Fibroblast of skin of abdomen (primary cell): Measurements from ENCODE around the gene SAMD4A.

Experiments
- DNase-seq: peaks from one replicate; pipeline ENCODE4 v3.0.0-alpha.2; 2013

Gene SAMD4A

DNA sequence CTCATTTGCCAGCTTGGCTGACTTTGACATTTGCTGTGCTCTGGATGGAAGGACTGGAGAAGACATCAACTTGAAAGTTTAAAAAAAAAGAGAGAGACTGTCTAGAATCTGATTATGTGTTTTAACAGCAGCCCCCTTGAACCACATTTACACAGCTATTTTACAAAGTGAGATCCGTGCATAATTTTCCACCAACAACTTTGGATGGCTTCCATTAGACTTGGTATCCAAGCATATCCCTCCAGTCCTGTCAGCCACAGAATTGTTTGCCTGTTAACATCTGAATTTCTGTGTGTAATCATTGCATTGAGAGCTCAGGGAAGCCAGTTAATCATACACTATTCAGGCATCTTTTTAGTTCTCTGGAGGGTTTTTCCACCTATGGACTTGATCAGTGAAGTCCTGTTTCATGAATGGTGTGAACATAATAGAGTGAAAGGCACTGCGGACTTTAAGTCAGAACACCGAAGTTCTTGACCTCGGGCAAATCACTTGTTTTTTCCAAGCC, 93.7 kb downstream of the SAMD4A start:
- peak; percentile 18 for DNase-seq

DNA sequence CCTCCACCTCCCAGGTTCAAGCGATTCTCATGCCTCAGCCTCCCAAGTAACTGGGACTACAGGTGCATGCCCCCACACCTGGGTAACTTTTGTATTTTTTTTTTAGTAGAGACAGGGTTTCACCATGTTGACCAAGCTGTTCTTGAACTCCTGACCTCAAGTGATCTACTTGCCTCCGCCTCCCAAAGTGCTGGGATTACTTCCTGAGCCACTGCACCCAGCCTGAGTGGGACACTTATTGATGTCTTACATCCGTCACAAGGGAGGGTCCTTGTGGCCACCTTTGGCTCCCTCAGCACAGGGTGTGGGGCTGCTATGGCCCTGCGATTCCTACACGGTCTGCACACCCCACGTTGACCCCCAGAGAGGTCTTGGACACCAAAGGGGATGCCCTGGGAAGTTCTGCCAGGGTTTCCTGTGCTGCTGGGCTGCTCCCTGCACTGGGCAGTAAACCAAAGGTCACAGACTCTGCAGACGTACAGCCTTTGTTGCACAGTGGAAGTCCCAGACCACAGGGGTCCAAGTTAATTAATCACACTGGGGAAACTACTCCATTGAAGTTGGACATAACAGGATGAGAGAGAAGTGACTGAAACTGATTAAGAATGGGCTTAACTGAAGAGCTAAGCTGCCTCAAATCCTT, 95.7 kb downstream of the SAMD4A start:
- DNase-seq = no peak

DNA sequence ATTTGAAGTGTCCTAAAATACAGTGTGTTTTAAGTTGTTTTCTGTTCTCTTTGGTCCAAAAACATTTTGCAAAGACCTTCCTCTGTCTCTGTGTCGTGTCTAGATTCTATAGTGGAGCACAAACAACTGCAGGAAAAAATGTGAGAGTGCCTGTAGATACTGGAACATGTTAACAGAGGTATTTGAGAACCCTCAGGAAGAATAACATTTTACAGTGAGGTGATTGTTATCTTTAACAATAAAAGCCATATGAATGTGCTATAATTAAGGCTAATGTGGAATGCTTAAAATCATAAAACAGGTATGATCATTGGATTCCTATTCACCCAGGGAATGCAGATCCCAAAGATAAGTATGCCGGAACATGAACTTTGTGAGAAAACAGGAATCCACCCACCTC, 98.0 kb downstream of the SAMD4A start:
- DNase-seq = peak; percentile 12

DNA sequence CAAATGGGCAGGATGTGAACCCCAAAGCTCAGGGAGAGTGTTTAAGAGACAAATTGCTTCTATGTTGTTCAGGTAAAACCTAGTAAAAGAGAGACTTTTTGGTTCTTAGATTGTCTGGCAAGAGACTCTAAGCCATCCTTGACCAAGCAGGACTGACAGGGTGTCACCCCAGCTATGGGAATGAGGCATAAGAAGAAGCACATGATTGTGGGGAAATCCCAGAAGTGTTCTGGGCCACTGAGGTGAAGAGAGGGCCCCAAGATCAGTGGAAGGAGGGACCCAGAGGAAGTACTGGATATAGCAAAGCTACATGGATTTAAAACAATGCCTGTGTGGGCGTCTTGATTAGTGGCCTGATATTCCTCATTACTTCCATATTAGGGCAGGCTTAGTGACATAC, 99.0 kb downstream of the SAMD4A start:
- no peak for DNase-seq

DNA sequence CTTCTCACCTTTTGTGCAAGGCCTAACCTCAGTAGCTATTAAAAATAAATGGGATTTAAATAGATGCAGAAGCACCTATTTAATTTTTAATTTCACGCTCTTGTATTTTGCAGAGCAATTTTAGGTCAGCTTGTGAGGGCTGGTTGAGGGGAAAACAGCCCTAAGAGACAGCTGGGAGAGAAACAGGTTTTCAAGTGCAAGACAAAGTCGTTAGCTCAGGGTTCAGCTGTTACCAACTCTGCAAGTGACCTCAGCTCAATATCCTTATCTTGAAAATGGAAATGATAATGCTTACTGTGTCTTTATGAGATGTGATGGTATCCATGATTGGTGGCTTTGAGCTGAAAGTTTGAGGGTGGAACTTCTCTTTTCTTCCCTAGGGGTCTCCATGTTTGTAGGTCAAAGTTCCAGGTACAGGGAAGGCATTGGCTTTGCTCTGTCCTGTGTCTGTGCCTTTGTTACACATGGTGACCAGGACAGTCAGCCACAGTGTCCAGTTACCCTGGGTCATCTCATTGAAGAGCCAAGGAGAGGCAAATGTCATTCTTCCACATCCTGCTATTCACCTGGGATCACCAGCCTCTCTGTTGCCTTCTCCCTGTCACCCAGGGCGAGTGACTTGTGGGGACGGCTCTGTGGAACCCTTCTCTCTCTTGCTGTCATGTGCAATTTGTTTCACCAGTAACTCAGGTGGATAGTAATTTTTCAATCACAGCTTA, 100.3 kb downstream of the SAMD4A start:
- DNase-seq = no peak

DNA sequence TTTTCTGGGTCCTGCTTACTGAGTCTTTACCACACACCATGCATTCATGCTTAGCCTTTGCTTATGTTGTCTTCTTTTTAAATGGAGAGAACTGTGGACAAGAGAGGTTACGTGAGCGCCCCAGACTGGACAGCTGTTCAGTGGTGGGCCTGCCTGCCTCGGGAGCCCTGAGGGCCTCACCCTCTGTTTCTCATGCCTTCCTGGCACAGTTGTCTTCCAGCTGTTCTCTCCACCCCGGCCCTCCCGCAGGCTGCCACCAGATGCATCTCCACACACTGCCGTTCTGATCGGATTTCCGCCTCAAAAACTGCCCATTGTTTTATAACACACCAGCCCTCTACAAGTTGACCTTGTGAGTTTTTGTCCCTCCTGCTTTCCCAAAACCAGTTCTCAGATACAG, 100.8 kb downstream of the SAMD4A start:
- no peak for DNase-seq

DNA sequence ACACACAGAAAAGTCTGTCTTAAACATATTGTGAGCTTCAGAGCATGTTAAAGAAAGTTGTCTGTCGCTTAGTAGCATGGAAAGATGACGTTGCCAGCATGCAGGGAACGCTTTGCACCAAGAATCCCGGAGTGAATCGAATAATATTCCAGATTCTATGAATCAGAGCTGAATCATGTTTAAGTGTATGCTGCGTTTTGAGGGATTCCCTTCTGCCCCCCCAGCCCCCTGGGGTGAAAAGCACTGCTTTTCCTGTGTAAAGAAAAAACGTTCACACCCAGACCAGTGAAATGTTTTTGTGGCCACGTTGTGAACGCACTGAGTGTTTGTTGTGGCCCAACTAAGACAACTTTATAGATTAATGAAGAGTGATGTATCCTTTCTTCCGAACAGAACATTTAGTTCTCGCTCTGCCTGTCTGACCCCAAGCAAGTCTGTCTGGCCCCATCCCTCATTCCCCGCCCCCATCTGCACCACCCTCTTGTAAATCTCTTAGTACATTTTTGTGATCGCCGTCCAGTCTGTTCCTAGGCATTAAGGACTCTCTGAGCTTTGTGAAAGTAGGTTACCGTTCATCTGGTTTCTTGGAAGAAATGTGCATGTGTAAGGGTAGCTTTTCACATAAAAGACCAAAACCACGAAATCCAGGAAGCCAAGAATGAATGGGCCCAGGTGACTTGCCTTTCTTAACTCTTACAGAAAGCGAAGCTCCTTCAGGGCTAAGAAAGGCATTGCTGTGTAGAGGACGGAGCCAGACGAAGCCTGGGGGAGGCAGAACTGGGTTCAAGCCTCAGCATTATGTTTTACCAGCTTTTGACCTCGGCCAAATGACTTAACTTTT, 103.0 kb downstream of the SAMD4A start:
- DNase-seq = peak; percentile 84

DNA sequence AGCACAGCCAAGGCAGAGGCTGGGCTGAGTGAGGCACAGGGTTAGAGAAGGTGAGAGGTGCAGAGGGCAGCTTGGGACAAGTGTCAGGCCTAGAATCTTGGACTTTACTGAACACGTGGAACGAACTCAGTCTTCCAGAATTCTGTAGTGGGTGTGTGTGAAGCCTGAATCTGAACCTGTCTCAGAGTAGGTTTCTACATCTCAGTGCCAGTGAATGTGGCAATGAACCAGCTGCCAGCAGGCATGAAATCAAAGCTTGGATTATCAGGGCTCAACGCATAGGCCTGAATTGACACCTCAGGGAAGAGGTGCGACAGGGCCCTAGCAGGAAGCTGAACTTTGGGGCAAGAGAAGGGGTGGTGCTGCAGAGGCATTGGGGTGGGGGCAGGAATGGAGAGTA, 104.6 kb downstream of the SAMD4A start:
- DNase-seq = no peak

DNA sequence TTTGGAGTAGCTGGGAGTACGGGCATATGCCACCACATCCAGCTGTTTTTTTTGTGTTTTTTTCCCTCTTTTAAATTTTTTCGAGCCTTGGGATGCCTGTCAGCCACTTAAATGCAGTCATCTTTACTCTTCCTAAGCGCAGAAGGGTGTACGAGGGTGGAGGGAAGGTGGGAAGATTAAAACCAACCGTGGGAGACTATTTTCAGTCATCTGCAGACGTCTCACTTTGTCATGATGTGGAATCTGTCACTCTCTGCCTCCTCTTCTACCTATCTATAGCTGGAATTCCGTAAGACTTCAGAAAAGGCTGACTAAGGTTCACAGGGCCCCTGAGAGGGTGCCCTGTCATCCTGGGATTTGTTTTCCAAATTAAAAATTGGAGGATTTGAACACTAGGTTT, 105.3 kb downstream of the SAMD4A start:
- DNase-seq = no peak

DNA sequence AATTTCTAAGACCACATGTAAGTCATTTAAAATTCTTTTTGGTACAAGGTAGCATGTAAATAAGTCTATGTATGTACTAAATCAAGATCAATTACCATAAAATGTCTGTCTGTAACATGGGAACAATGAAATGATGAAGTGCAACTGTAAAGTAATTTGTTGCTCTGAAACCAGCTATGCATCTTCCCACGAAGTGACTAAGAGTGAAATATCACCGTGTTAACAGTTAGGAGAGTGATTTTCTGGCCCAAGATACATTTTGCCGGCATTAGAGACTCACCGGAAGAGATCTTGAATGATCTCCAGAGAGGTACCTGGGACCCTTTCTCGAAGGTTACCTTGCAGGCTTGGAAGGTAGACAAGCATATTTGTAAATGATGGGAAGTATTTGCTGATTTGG, 105.8 kb downstream of the SAMD4A start:
- DNase-seq = peak; percentile 16

DNA sequence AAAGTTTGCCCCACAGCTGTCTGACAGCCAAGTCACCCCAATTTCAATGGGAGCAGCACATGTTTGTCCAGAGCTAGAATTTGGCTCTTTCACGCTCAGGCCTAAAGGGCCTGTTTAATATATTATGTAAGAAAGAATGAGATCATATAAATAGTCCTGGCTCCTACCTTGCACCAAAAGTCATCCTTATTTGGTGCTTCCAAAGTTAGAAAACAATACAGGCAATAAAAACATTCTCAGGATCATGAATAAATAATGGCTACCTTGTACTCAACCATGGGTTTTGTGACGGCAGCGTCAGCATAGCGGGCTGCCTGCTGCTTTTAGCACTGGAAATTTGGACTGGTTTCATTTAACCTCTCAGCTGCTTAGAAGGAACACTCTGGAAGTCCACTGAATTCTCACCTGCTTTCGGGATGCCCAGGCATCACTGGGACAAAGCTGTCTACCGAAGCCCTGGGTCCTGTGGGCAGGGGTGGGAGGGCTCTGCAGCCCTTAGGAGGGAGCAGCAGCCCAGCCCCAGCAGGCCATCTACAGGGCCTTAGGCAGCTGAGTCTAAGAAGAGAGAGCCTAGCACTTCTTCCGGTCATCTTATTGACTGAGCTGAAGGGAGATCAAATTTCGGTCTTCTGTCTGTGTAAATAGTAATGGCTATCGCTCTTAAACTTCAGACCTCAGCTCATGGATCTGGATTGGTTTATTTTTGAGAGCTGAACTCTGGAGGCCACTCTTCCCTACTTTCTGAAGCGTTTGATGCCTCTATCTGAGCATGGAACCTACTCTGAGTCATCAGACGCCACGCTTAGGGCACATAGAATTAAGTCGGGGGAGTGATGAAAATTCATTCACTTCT, 106.5 kb downstream of the SAMD4A start:
- no peak for DNase-seq

DNA sequence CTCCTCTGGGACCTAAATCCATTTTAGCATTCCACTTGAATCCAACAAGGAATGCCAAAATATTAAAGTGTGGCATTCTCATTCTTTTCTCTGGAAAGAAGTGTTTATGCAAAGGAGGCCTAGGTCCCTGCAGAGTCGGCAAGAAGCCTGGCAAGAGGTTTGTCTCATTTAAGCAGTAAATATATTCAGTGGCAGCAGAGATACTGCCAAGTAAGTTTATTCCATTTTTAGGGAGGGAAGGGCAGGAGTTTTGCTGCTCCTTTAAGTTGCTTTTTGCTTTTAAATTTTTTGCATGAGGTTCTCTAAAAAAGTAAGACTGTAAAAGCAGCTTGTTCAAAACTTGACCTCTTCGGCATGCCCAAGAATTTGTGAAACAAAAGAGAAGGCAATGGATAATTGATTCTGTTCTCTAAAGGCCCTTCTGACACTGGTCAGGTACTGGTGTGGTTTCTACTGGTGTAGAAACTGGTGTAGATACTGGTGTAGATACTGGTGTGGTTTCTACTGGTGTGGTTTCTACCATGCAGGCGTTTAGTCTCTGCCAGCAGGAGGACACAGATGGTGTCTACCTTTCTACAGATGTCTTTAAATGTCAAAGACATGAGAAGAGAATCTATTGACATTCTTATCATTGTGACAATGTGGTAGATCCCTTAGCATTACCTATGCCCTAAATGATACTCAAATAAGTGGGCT, 107.3 kb downstream of the SAMD4A start:
- no peak for DNase-seq

DNA sequence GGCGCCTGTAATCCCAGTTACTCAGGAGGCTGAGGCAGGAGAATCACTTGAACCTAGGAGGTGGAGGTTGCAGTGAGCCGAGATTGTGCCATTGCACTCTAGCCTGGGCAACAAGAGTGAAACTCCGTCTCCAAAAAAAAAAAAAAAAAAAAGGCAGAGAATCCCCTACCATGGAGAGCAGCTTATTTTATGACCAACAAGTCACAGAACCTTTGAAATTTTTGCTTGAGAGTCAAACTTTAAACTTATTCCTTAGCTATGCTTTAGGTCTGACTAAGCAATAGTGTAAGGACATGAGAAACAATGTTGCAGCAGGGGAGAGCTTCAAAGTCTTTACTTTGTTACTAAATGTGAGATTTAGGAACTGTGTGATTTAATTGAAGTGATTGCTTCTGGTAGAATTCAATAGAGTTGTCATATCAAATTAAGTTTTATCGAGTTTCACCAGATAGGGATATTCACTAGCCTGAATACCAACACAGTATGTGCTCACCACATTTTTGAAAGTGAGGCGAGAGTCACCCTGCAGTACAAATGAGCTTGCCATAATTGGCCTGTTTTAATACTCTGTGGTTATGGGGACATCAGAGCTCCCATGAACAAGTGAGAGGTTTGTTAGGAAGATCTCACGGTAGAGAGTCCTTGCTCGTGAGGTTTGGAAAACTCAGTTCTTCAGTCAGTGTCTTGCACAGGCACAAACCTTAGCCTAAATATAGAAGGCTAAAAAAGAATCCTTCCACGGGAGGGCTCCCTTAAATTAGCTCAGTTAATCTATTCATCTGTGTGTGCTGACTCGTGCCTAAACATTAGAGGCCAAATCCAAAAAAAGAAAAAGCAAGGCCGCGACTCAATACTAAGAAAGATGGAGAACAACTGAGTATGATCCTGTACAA, 108.6 kb downstream of the SAMD4A start:
- DNase-seq = peak; percentile 24

DNA sequence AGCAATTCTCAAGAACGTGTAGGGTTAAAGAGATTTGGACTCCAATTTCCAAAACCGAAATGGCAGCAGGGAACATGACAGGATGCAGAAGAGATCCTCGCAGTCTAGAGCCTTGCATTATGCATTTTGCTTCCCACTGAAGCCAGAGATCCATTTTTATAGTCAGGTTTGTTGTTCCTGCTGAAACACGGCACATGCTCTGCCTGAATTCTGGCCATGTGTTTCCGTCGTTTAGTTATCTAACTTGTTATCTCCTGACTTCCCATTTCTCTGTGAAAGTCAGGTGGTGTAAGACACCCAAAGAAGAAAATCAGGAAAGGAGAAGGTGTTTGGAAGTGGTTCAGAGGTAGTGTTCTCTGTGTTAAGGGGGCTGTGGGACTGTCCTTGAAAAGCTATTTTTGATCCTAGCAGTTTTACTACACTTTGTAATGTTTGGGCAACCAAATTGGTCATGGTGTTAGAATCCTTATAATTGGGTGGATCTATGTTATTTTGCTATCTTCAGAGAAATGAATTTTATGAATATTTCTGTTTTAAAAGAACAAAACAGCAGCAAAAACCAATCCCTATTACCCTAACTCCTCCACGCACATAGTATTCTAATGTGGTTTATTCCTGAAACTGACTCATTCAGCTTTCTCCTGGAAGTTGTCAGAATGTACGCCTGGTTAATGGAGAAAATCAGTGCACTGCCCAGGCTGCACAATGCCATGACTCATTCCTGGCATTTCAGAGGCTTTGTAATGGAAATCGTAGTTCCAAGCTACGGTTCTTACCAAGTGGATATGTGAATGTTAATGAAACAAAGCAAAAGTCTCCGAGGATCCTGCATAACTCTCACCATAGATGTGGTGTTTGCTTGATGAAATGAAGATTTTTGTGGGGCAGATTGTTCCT, 110.1 kb downstream of the SAMD4A start:
- peak; percentile 97 for DNase-seq

DNA sequence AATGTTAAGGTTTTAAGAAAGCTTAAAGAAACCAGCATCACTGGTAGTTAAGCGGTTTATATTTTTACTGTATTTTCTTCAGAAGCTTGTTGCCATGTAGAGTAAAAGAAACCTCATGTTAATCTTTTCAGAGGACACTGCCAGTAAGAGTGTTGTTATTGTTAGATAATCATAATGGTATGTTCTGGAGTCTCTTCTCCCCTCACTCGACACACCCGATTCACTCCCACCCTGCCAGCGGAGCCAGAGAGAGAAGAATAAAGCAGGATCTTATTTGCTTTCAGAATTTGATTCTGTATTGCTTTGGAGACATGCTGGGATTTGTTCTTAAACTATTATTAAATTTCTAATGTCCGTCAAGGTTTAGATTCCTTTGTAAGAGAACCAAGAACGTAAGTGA, 113.7 kb downstream of the SAMD4A start:
- no peak for DNase-seq

DNA sequence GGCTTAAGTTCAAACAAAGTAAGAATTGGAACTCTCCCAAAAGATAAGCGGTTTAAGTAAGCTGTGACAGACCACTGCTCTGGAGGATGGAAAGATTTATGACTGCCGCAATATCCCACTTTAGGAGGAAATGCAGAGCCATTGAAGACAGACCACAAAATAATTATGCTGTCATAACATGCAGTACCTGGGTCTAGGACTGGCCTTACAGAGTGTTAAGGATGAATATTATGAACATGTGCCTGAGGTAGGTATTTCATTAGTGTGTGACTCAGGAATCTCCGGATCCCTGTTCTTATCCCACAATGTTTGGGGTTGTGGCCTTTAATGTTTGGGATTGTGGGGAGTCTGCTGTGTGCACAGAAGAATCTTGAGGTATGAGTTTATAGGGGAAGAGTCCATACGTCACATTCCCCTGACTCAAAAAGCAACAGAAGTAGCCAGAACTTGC, 114.9 kb downstream of the SAMD4A start:
- DNase-seq = peak; percentile 82

DNA sequence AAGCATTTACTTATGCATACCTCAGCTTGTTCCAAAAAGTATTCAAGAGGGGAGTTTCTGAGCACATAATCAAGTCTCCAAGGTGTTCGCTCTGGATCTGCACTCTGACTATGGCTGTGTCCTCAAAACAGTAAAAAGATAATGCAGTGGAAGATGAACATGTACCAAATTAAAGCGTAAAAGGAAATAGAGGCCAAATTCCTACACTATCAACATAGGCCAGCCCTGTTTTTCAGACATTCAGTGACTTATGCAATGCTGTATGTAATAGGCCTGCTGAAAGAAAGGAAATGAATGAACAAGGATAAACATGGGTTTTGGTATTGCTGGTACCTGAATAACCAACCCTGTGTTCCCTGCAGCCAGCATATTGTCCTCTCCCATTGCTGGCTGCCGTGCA, 115.7 kb downstream of the SAMD4A start:
- no peak for DNase-seq

DNA sequence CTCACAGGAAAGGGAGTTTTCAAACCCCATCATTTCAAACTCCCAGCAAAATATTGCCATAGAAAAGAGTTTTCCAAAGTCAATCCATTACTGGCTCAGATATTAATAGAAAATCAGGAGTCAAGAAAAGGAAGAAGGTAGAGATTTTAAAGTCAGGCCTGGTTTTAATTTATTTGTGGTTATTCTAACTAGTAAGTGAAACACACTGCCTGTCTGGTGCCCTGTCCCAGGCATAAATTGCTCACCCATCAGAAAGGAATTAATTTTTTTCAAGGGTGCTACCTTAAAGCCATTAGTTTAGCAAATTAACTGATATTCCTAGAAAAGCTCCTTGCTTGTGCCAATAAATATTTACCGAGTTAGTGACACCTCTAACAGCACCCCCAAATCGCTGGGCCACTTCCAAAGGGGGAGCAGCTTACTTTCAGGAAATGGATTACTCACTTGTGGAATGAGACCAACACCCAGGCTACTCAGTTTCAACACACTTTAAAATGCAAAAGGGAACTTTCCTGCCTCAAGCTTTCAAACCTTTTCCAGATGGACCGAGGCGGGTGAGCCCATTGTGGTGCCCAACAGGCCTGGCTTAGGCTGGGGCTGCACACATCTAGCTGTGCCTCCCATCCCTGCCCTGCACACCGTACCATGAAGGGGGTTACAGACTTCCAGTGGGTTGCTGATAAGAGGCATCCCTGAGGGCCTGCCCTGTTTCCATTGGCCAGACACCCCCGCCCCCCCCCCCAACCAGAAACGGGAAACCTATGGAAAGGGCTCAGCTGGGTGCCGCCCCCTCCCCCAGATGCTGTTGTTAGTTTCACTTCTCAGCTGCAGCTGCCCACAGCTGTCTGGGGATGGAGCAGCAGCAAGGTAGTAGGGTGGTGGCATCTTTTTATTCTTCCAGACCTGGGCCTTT, 117.2 kb downstream of the SAMD4A start:
- peak; percentile 93 for DNase-seq
